Measurements from ENCODE around the gene NBPF1.
"Not testable (repeated sequence)": the region's sequence is repeated elsewhere in the genome, so short reads cannot be mapped to it uniquely, and the experiment has no call there.

NBPF1 gene

DNA sequence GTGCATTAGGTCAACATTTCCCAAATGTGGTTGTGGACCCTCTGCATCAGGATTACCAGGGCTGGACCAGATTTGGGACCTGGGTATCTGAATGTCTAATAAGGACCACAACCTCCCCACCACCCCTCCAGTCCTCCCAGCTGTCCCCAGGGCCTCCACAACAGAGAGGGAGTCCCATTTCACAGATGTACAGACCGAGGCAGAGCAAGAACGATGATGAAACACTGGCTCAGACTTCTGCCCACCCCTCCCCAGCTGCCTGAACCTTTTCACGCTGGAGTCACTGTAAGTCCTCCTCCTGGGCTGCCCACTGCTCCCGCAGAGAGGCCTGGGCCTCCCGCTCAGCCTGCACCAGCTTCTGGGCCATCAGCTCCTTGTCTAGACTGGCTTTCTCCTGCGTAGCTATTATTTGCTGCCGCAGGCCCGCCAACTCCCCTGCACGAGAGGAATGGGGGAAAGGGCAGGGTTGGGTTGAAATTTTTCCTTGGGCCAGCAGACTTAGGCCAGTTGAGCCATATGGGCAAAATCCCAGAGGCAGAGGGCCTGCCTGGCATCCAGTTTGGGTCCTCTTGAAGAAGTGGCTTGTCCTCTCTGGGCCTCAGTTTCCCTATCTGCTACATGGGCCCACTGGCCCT is 8.4 kb upstream of the NBPF1 start:
- peak; percentile 25 for DNase-seq

DNA sequence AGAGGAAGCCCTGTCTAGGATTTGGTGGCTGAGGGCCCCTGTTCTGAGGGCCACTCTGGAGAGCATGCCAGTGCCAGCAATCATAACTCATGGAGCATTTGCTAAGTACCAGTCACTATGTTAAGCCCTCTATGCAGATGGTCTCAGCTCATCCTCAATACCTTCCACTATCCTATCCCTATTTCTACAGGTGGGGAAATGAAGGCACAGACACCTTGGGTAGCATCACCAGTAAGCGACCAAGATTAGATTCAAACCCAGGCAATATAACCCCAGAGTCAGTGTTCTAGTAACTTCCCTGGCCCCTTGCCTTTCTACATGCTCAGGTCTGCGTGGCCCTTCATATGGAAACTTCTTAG is 7.9 kb upstream of the NBPF1 start:
- no peak for DNase-seq

DNA sequence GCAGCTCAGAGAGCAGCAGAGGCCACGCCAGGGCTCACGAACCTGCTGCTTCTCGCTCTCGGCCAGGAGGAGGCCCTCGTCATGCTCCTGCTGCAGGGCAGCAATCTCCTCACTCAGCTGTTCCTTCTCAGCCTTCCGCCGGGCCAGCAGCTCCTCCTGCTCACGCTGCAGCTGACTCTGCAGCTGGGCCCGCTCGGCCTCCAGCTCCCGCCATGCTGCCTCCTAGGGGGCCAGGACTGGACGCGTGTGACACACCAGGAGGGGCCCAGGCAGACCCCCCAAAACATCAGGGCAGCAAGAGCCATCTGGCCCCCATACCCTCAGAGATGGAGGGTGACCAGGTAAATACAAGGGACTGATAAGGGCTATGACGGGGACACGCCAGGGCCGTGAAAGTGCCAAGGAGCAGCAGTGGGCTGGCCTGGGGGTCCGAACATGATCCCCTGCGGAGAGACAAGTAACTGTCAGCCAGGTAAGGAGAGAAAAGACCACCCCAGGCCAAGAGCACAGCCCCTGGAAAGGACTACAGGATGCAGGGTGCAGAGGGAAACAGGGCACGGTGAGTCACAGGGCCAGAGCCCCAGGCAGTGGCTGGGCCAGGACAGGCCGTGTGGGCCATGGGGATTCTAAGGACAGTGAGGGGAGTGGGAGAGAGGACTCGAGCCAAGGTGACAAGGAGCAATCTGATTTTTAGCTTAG is 6.6 kb upstream of the NBPF1 start:
- DNase-seq = peak; percentile 60

DNA sequence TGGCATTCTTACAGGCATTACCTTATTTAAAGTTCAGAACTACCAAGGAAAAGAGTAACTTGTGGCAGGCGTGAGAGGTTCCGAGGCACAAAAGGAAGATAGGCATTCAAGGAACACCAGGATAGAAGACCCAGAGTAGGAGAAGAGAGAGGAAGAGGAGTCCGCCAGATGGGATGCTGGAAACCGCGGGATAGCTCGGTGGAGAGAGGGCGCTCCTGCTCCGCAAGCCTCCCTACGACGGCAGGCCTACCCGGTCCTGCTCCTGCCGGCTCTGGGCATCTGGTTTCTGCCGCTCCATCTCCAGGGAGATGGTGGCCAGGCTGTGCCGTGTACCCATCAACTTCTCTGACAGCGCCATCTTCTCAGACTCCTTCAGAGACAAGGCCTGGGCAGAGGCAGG is 5.4 kb upstream of the NBPF1 start:
- peak; percentile 26 for DNase-seq

DNA sequence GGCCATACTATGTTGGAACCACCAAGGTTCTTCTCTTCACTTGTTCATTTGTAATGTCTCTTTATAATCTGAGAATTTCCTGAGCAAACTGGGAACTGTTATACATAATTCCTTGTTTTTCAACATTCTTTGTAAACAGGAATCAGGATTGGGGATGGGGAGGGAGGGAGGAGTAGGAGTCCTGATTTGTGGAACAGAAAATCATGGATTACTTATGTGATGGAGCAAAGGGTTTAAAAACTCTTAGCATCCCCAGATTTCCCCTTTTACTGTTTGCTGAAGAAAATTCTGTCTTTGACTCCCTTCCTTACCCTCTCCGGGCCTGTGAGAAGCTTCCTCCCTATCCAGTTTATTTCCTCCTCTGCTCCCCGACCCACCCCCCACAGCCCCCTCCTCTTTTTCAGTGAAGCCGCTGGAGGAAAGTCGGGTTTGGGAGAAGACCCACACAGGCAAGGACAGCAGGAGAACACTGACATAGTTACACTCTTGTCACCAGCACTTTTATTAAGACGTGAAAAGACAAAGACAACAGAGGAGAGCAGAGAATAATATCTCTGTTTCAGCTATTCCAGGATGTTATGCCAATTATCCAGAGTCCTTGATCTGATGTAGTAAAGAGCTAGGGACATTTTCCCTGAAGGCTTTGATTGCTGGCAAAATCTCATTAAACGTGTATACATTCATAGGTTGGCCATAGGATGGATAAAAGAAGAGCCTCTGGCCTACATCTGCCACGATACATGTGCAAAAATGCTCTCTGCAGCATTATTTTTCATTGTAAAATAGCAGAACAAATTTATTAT is 4.6 kb upstream of the NBPF1 start:
- DNase-seq = peak; percentile 27

DNA sequence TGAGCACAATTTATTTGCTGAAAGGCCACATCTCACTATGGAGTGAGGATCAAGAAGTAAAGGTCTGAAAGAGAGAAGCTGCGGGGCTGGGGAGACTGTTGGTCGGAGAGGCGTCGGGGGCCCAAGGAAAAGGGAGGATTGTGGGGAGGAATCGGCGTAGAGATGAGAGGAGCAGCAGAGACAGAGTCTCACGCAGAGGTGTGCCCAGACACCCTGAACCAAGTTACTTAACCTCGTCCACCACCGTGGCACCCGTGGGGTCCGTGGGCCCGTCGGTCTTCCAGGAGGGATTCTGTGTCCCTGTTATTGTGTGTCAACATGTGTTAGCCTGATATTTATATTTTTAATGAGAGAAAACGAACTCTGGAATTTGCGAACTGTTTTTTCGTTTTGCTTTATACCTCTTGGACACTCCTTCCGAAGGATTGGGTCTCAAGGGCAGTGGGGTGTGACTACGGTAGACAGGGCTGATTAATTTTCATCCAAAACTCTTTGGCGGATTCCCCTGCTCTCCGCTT is 3.8 kb upstream of the NBPF1 start:
- peak; percentile 25 for DNase-seq

DNA sequence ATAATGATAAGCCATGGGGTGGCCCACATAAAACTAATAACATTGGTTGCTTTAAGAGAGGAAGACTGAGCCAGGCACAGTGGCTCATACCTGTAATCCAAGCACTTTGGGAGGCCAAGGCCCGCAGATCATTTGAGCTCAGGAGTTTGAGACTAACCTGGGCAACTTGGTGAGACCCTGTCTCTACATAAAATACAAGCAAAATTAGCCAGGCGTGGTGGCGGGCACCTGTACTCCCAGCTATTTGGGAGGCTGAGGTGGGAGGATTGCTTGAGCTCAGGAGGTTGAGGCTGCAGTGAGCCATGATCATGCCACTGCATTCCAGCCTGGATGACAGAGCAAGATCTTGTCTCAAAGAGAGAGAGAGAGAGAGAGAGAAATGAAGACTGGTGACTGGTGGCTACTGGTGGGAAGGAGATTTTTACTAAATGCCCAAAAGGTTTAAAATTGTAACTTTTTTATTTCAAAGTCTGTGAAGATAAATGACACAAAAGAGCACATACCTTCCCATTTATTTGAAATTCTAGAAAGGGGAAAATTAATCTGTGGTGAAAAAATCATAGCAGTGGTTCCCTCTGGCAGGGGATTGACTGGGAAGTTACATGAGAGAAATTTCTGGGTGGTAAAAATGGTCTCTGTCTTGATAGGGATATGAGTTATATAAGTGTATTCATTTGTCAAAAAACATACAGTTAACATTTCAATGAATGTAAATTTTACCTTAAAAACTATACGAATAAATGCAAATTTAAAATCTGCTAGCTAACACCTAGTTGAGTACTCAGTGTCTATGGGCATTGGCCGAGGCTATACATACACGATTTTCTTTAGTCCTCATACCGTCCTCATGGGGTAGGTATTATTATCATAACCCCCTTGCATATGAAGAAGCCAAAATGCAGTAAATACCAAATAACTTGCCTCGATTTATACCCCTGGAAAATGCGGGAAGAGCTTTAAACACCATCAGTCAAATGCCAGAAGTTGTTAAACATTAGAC is 2.2 kb upstream of the NBPF1 start:
- peak; percentile 20 for DNase-seq

DNA sequence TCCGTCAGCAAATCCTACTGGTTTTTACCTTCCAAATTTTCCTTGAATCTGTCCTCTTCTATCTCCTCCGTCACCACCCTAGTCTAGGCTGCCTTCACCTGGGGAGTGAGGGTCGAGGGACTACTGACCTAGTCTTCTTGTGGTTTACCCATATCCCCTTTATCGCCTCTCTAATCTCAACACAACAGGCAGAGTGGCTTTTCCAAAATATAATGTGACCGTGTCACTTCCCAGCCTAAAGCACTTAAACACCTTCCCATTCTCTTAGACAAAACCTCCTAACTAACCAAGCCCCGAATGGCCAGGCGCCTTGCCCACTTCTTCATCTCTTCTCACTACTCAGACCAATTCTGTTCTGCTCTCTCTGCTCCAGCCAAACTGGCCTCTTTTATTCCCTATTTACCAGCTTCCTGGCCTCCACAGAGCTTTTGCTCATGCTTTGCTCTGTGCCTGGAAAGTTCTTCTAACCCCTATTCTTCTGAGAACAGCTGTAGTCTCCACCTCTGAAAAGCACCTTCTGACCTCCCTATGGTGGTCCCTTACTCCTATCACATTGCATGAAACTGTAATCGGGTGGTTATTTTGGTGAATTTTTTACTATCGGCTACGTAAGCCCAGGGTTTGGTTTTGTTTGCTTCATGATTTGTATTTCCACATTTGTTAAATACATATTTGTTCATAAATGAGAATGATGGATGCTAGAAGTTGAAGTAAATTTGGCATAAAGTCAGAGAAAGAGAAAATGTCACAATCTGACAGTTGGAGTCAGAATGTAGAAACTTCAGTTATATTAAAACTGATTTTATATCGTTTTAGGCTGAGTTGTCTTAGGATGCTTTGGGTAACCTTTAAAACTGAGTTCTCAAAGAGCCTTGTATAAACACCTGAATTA is 1.2 kb upstream of the NBPF1 start:
- no peak for DNase-seq

DNA sequence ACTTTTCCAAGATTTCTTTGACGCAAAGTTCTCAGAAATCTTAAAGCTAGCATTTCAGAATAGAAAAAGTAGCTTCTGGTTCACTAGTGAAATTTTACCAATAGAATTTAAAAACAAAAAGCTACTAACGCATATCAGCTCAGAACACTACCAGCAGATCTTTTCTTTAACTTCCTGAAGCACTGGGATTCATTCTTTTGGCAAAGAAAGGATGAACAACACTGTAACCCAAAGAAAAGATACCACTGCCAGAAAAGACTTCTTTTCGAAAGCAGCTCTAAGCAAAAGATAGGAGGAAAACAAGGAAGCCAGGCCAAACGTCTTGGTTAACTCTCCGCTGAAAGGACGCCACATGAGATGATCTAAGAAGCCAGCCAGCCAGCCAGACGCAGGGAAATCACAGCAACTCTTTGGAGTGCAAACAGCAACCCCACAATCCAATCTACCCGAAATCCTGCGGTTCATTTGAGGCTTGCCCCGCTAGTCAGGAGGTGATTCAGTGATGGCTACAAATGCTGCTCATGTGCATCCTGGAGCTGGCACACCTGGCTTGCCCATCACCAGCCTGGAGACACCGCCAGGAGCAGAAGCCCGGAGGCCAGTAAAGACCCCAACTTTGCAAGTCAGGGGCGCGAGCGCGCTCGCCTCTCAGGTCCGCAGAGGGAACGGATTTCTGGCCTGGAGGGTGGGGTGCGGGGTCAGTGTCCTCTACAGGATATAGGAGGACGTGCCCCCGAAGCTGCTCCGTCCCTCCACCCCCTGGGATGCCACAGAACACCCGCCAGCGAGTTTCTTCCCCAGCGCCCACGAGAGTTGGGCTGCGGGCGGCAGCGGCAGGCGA is 812 bp downstream of the NBPF1 start:
- DNase-seq = peak; percentile 81

DNA sequence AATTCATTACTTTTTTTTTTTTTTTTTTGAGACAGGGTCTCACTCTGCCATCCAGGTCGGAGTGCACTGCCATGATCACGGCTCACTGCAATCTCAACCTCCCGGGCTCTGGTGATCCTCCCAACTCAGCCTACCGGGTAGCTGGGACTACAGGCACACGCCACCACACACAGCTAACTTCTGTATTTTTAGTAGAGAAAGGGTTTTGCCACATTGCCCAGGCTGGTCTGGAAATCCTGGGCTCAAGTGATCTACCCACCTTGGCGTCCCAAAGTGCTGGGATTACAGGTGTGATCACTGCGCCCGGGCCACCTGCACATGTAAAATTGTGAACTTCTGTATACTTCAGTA is 1.4 kb downstream of the NBPF1 start:
- DNase-seq = peak; percentile 20

DNA sequence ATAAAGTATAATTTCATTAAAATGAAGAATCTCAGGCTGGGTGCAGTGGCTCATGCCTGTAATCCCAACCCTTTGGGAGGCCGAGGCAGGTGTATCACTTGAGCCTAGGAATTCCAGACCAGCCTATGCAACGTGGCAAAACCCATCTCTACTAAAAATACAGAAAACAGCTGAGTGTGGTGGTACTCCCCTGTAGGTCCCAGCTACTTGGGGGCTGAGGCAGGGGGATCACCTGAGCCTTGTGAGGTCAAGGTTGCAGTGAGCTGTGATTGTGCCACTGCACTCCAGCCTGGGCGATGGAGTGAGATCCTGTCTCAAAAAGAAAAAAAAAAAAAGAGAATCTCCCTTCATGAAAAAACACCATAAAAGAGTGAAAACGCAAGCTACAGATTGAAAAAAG is 2.2 kb downstream of the NBPF1 start:
- DNase-seq = peak; percentile 15

DNA sequence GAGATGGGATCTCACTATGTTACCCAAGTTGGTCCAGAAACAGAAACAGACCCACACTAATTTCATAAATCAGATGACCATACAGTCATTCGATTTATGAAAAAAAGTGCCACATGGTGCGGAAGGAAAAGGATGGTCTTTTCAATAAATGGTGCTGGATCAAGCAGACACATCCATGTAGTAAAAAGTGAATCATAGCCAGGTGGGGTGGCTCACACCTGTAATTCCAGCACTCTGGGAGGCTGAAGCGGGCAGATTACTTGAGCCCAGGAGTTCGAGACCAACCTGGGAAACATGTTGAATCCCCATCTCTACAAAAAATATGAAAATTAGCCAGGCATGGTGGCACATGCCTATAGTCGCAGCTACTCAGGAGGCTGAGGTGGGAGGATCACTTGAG is 2.8 kb downstream of the NBPF1 start:
- DNase-seq = not testable (repeated sequence)

DNA sequence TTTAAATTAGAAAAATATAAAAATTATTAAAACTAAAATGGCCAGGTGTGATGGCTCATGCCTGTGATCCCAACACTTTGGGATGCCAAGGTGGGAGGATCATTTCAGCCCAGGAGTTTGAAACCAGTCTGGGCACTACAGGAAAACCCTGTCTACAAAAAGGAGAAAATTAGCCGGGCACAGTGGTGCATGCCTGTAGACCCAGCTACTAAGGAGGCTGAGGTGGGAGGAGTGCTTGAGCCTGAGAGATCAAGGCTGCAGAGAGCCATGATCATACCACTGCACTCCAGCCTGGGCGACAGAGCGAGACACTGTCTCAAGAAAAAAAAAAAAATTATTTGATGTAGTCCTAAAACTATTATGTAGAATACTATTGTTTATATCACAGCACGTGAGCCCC is 3.6 kb downstream of the NBPF1 start:
- not testable (repeated sequence) for DNase-seq

DNA sequence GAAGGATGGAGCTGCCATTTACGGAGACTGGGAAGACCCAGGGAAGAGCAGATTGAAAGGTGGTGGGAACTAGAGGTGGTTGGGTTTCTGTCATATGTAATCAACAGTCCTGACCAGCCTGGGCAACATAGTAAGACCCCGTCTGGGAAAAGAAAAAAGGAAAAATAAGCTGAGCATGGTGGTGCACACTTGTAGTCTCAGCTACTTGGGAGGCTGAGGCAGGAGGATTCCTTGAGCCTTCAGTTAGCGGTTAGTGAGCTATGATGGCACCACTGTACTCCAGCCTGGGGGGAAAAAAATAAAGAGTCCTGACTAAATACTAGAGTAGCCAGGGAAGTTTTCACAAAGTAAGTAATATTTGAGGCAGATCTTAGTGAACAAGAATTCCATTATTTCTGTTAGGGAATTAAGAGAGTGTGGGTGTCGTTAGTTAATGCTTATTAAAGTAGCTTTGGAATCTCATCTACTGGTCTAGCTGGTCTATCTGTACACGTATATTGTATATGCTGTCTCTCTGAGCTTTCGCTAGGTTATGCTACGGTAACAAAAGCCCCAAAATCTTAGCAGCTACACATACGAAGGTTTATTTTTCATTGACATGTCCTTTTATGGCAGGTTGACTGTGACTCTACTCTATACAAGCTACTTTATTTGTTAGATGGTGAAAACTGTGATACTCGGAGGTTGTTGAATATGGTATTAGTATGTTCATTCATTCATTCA is 4.4 kb downstream of the NBPF1 start:
- no peak for DNase-seq

DNA sequence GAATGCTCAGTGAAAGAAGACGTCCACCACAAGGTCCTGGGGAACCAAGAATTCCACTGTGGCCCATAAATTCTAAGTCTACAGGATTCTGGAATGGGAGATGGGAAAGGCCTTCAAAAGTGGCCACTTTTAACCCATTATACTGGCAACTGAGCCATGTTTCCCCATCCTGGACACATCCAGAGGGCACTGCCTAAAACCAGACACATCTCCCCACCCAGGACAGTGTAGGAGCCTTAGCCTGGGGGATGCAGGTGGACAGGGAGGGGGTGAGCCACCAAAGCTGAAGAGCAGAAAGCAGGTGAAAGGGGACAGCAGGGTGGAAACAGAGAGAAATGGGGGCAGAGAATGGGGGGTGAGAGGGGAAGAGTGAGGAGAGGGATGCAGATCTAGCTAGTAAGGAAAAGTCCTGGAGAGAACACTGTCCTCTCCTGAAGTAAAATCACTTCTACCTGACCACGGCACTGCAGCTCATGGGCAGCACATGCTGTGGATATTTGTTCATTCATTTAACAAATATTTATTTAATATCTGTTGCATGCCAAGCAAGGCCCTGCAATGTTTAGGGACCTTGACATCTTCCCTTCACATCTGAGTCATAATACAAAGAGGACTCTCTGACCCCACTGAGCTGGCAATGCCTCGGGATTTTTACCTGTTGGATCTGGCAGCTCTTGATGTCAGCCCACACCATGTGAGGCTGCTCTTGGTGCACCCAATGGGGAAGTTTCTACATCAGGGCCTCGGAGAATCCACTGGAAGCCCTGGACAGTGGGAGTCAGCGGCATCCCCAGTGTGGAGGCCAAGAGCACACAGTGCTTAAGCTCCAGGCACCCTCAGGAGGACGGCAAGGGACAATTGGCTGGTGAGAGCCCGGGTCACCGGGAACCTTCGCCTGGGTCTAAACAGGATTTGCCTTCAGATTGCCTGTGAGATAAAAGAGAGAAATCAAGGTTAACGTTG is 5.2 kb downstream of the NBPF1 start:
- not testable (repeated sequence) for DNase-seq

DNA sequence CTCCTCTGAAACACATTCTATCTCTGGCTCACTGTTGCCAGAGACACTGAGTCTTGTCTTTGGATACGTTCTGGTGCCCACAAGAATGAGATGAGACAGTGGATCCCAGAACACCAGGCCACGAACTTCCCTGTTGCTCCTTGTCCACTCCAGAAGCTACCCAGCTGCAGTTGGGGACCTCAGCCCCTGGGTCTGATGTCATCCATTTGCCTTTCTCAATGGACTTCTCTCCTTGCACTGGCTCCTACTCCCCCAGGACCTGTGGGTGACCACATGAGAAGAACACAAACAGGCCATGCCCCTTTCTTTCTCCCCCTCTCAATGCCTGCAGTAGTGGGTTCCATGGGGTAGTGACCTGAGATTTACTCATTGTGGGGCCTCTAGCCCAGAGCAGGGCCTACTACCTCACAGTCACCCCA is 5.9 kb downstream of the NBPF1 start:
- no peak for DNase-seq

DNA sequence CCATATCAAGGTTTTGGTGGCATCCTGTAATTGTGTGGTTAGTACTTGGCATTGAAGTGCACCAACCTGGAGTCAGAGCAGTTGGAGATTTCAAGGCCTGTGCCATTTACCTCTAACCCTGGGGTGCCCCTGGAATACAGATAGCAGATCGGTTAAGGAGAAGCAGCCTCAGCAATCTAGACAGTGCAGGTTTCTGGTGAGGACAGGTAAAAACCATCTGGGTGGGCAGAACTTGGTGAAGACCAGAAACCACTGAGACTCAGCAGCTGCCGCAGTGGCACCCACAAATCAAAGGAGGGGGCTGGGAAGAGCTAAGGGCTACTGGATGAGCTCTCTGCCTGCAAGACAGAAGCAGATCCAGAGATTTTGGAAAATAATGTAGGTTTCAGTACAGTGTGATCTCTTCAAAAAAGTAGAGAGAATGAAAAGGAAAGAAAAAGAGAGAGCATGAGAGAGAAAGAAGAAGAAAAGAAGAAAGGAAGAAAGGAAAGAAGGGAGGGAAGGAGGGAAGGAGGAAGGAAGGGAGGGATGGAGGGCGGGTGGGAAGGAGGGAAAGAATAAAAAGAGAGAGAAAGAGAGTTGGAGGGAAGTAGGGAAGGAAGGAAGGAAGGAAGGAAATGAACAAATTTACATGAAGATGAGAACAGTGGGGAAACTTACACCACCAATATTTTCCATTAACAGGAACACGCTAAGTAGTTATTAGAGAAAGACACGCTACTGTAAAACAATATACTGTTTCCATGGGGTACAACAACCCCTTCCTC is 6.5 kb downstream of the NBPF1 start:
- DNase-seq = not testable (repeated sequence)
